Hepatocyte (in vitro differentiated cells): ENCODE measurements around the gene NHS. TPM values are rescaled to one million over a fixed set of nuclear protein-coding genes. Genes with fewer than 3 reads are reported as not detected.
A peak's percentile ranks its signal among the peaks of the same experiment; 100 is the strongest.

Experiments
- DNase-seq: peaks from one replicate; pipeline ENCODE4 v3.0.0-alpha.2; 2016; ENCODE audit warnings: low spot score
- H2AFZ ChIP-seq: fragments of 200-600 bp; sonication (generic); 2 replicates; pipeline ENCODE4 v1.6.0; 2016; ENCODE audit warnings: antibody characterized with exemption, mild to moderate bottlenecking
- H3K27ac ChIP-seq: fragments of 200-600 bp; sonication (generic); 2 replicates; pipeline ENCODE4 v1.5.1; 2016; ENCODE audit warnings: mild to moderate bottlenecking
- H3K27me3 ChIP-seq: fragments of 200-600 bp; sonication (generic); 2 replicates; pipeline ENCODE4 v1.6.1; 2016
- H3K36me3 ChIP-seq: fragments of 200-600 bp; sonication (generic); replicated peaks from 2 replicates; pipeline ENCODE4 v1.5.1; 2016; ENCODE audit warnings: low read depth; ENCODE audit not compliant: insufficient read depth
- H3K4me1 ChIP-seq: fragments of 200-600 bp; sonication (generic); 2 replicates; pipeline ENCODE4 v1.5.1; 2016; ENCODE audit warnings: mild to moderate bottlenecking, moderate library complexity; ENCODE audit not compliant: insufficient read depth
- H3K4me2 ChIP-seq: fragments of 200-600 bp; sonication (generic); 2 replicates; pipeline ENCODE4 v1.6.0; 2016
- H3K4me3 ChIP-seq: fragments of 200-600 bp; sonication (generic); 2 replicates; pipeline ENCODE4 v1.5.1; 2016; ENCODE audit warnings: mild to moderate bottlenecking
- H3K79me2 ChIP-seq: fragments of 200-600 bp; sonication (generic); 2 replicates; pipeline ENCODE4 v1.6.0; 2017; ENCODE audit warnings: mild to moderate bottlenecking
- H3K9me2 ChIP-seq: fragments of 200-600 bp; sonication (generic); replicated peaks from 2 replicates; pipeline ENCODE4 v1.6.0; 2017; ENCODE audit warnings: mild to moderate bottlenecking; ENCODE audit not compliant: insufficient read depth
- H3K9me3 ChIP-seq: fragments of 200-600 bp; sonication (generic); 2 replicates; pipeline ENCODE4 v1.5.1; 2016; ENCODE audit warnings: low read depth, mild to moderate bottlenecking
- H4K20me1 ChIP-seq: fragments of 200-600 bp; sonication (generic); 2 replicates; pipeline ENCODE4 v1.6.0; 2016; ENCODE audit warnings: mild to moderate bottlenecking; ENCODE audit not compliant: insufficient read depth, poor library complexity, severe bottlenecking
- CTCF ChIP-seq: fragments of 200-600 bp; sonication (generic); IDR thresholded peaks from 2 replicates; pipeline ENCODE4 v1.5.1; 2016; ENCODE audit warnings: antibody characterized with exemption, mild to moderate bottlenecking; ENCODE audit not compliant: poor library complexity
- EZH2 ChIP-seq: fragments of 200-600 bp; sonication (generic); IDR thresholded peaks from 2 replicates; pipeline ENCODE4 v1.6.1; 2016; ENCODE audit warnings: antibody characterized with exemption, mild to moderate bottlenecking, borderline replicate concordance
- EZH2phosphoT487 ChIP-seq: fragments of 200-600 bp; sonication (generic); IDR thresholded peaks from one replicate; pipeline ENCODE4 v1.6.1; 2018; ENCODE audit warnings: antibody characterized with exemption, mild to moderate bottlenecking, low read depth, moderate library complexity; ENCODE audit not compliant: unreplicated experiment, severe bottlenecking
- WGBS: methylation state at CpG from one replicate; pipeline ENCODE4 v1.1.6; 2016; ENCODE audit warnings: low lambda C conversion rate; ENCODE audit errors: missing lambda C conversion rate; 5-methylcytosine and 5-hydroxymethylcytosine counted together
- polyA plus RNA-seq: library from polyadenylated mRNA; unstranded; fragments of >200 nt; fragmentation: Nextera tagmentation; extraction: Ambion mirVana; gene quantifications from 2 replicates; pipeline ENCODE4 v1.2.1, GENCODE V29; 2016
- total RNA-seq: library from RNA; depleted of rRNA; stranded (reverse); fragments of >200 nt; gene quantifications from 2 replicates; pipeline ENCODE4 v1.2.3, GENCODE V29; 2014

The NHS gene
- total and polyA plus RNA-seq, 2 experiments from 2014 or later = 0.35 to 3.1 TPM

DNA sequence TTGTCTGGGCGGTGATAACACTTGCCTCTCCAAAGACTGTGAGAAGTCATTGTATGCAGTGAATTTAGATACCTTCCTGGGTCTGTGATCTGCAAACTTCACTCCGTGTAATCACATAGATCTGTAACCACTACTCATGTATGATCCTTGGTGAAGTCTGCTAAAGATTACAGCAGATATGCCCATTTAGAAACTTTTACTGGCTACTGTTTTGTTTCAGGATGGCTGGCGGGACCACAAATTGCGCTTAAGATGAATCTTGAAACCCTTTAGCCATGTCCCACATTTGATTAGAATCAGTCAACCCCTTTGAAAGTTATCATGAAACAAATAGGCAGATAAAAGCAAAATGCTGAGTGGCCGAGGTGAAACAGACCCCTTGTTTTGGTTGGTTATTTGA, 235.8 kb downstream of the NHS start:
- no peaks in the 10 kb centered on the region for H3K27me3 ChIP-seq
- H3K4me1 ChIP-seq = no peaks in the 10 kb centered on the region
- 53% methylated on average over 5 of the region's 5 CpGs for WGBS
- H3K4me2 ChIP-seq = no peak overlapping the region
- DNase-seq = no peak
- no peaks in the 10 kb centered on the region for H4K20me1 ChIP-seq
- no peak for TF ChIP-seq CTCF
- no peak for TF ChIP-seq EZH2
- TF ChIP-seq EZH2phosphoT487 = no peak
- H3K9me2 ChIP-seq = no peaks in the 10 kb centered on the region
- no peak overlapping the region for H3K27ac ChIP-seq
- no peak overlapping the region for H3K4me3 ChIP-seq
- H3K79me2 ChIP-seq = no peaks in the 10 kb centered on the region
- no peaks in the 10 kb centered on the region for H3K9me3 ChIP-seq
- H2AFZ ChIP-seq = no peak overlapping the region
- H3K36me3 ChIP-seq = no peaks in the 10 kb centered on the region

DNA sequence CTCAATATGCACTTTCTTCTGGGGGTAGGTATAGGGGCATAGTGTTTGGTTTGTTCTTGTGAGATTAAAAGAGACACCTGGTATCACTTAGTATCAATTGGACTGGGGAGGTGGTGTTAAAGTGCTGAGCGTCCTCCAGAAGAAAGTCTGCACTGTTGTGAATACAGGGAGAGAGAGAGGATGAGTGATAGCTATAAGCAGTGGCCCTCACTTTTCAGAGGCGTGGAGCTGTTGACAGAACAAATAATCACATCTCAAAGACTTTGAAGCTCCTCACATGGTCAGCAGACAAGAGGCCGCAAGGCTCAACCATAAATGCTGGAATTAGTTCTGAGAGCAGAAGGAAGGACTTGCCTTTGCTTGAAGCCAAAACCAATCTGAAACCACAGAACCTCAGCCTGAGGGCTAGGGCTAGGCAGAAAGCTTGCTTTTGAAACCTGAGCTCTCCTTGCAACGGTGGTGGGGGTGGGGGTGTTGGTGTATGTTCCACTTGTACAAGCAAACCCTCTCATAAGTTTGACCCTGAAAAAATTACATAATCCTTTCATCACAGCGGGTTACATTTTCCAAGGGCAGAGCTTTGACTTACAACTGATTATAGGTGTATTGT, 239.1 kb downstream of the NHS start:
- Histone ChIP-seq H4K20me1 (no peaks in the 10 kb centered on the region), H3K79me2 (no peaks in the 10 kb centered on the region), H3K9me2 (no peaks in the 10 kb centered on the region), H3K36me3 (no peaks in the 10 kb centered on the region), H3K9me3 (no peaks in the 10 kb centered on the region), H3K27ac (no peak overlapping the region), H3K4me2 (peak overlapping the region; percentile 48), H3K4me3 (no peak overlapping the region), H3K27me3 (no peaks in the 10 kb centered on the region), H3K4me1 (no peaks in the 10 kb centered on the region), H2AFZ (no peak overlapping the region)
- DNase-seq = no peak
- 34% methylated on average over 5 of the region's 5 CpGs for WGBS
- no peak for TF ChIP-seq EZH2phosphoT487
- no peak for TF ChIP-seq CTCF
- TF ChIP-seq EZH2 = no peak

DNA sequence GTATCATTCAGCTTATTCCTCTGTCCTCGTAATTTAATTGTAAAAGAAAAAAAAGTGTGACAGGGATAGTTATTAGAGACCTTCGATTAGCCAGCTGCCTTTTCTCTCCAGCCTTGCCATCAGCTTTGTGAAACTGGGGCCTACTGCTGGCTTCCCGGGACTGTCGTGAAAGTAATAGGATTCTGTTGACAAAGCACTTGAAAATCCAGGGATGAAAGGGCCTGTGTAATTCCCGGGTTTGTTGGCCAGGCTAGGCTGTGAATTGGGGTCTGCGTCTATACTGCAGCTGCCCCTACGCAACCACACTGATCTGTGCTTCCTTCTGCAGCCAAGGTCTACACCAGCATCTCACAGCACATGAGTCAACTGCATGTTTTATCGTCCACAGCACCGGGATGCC, 241.9 kb downstream of the NHS start:
- no peak for TF ChIP-seq EZH2
- TF ChIP-seq EZH2phosphoT487 = no peak
- TF ChIP-seq CTCF = no peak
- H3K9me3 ChIP-seq = no peaks in the 10 kb centered on the region
- H4K20me1 ChIP-seq = no peaks in the 10 kb centered on the region
- H3K36me3 ChIP-seq = no peaks in the 10 kb centered on the region
- no peak overlapping the region for H3K4me3 ChIP-seq
- WGBS = 58% methylated on average over 9 of the region's 9 CpGs
- DNase-seq = no peak
- H3K79me2 ChIP-seq = no peaks in the 10 kb centered on the region
- no peak overlapping the region for H3K27ac ChIP-seq
- H2AFZ ChIP-seq = no peak overlapping the region
- H3K9me2 ChIP-seq = no peaks in the 10 kb centered on the region
- no peaks in the 10 kb centered on the region for H3K4me1 ChIP-seq
- no peaks in the 10 kb centered on the region for H3K27me3 ChIP-seq
- no peak overlapping the region for H3K4me2 ChIP-seq
